ENCODE measurements around the gene CCHCR1. TPM values are rescaled to one million over a fixed set of nuclear protein-coding genes. Genes with fewer than 3 reads are reported as not detected.
"Not testable (repeated sequence)": the region's sequence is repeated elsewhere in the genome, so short reads cannot be mapped to it uniquely, and the experiment has no call there.

The CCHCR1 gene
- total RNA-seq, 1 donor from 2014 or later: 23.2 TPM

- no peaks in the 10 kb centered on the region for H3K27me3 ChIP-seq
- Mint-ChIP-seq H3K27me3 (ENCODE audit: insufficient read depth, low read depth) (peaks cover 3% of the 10 kb centered on the region), H3K36me3 (no peaks in the 10 kb centered on the region), H3K9me3 (no peaks in the 10 kb centered on the region), H3K4me3 (no peak overlapping the region), H3K4me1 (peaks cover 8% of the 10 kb centered on the region), H3K27ac (no peak overlapping the region)
- no peaks in the 10 kb centered on the region for H3K36me3 ChIP-seq
- H3F3A ChIP-seq (ENCODE audit: low read depth): no peaks in the 10 kb centered on the region
- H3K27ac ChIP-seq: no peak overlapping the region
- H3K9ac ChIP-seq: no peak overlapping the region
- H3K4me2 ChIP-seq: no peak overlapping the region
- TF ChIP-seq EZH2 (IDR thresholded peaks at IDR 0.05) (no peak), EZH2phosphoT487 (IDR thresholded peaks at IDR 0.05) (no peak), CTCF (IDR thresholded peaks at IDR 0.05) (no peak)
- no peak overlapping the region for H2AFZ ChIP-seq (replicated peaks)
- DNase-seq (ENCODE audit: low spot score): no peak
- H3K9me3 ChIP-seq (ENCODE audit: low read depth): no peaks in the 10 kb centered on the region
- H4K20me1 ChIP-seq (ENCODE audit: low read depth): no peaks in the 10 kb centered on the region
- H3K4me3 ChIP-seq: no peak overlapping the region
- peaks cover 9% of the 10 kb centered on the region for H3K4me1 ChIP-seq
- no peaks in the 10 kb centered on the region for H3K79me2 ChIP-seq (ENCODE audit: low read depth)
These were observed 30.2 kb upstream of the CCHCR1 start for GRCh38 chr6:31187780-31188194.

- no peaks in the 10 kb centered on the region for H3K36me3 Mint-ChIP-seq
- H3K9me3 ChIP-seq (ENCODE audit: low read depth): no peaks in the 10 kb centered on the region
- H3K4me3 ChIP-seq: no peak overlapping the region
- H3K36me3 ChIP-seq: no peaks in the 10 kb centered on the region
- no peaks in the 10 kb centered on the region for H3F3A ChIP-seq (ENCODE audit: low read depth)
- no peaks in the 10 kb centered on the region for H3K79me2 ChIP-seq (ENCODE audit: low read depth)
- peaks cover 3% of the 10 kb centered on the region for H3K27me3 Mint-ChIP-seq (ENCODE audit: insufficient read depth, low read depth)
- peaks cover 9% of the 10 kb centered on the region for H3K4me1 ChIP-seq
- no peaks in the 10 kb centered on the region for H3K27me3 ChIP-seq
- no peak overlapping the region for H2AFZ ChIP-seq (replicated peaks)
- H3K4me2 ChIP-seq: no peak overlapping the region
- H3K27ac Mint-ChIP-seq: no peak overlapping the region
- no peak for DNase-seq (ENCODE audit: low spot score)
- no peak overlapping the region for H3K27ac ChIP-seq
- H4K20me1 ChIP-seq (ENCODE audit: low read depth): no peaks in the 10 kb centered on the region
- no peak for TF ChIP-seq EZH2phosphoT487 (IDR thresholded peaks at IDR 0.05)
- no peak for TF ChIP-seq EZH2 (IDR thresholded peaks at IDR 0.05)
- no peak for TF ChIP-seq CTCF (IDR thresholded peaks at IDR 0.05)
- H3K4me1 Mint-ChIP-seq: peaks cover 8% of the 10 kb centered on the region
- no peaks in the 10 kb centered on the region for H3K9me3 Mint-ChIP-seq
- H3K4me3 Mint-ChIP-seq: no peak overlapping the region
- H3K9ac ChIP-seq: no peak overlapping the region
These were observed 28.6 kb upstream of the CCHCR1 start for GRCh38 chr6:31186052-31186734.

GRCh38 chr6:31185695-31186051 lies 28.1 kb upstream of the CCHCR1 start:
- not testable (repeated sequence) for H4K20me1 ChIP-seq (ENCODE audit: low read depth); H3K27ac Mint-ChIP-seq; H3K4me3 ChIP-seq; H3K4me2 ChIP-seq; H3K4me1 ChIP-seq; H3K27me3 ChIP-seq; H3K9ac ChIP-seq; H3K9me3 ChIP-seq (ENCODE audit: low read depth); H3K79me2 ChIP-seq (ENCODE audit: low read depth); H3K4me3 Mint-ChIP-seq; DNase-seq (ENCODE audit: low spot score); H3F3A ChIP-seq (ENCODE audit: low read depth); H3K9me3 Mint-ChIP-seq; H3K4me1 Mint-ChIP-seq; H3K27ac ChIP-seq; H2AFZ ChIP-seq (replicated peaks); H3K36me3 ChIP-seq; H3K27me3 Mint-ChIP-seq (ENCODE audit: insufficient read depth, low read depth); H3K36me3 Mint-ChIP-seq

GRCh38 chr6:31183859-31184258 lies 26.3 kb upstream of the CCHCR1 start:
- DNase-seq (ENCODE audit: low spot score): peak; percentile 53
- not testable (repeated sequence) for H3K4me3 Mint-ChIP-seq; H3K27me3 Mint-ChIP-seq (ENCODE audit: insufficient read depth, low read depth)

GRCh38 chr6:31183287-31183686 lies 25.7 kb upstream of the CCHCR1 start:
- not testable (repeated sequence) for H3K9me3 ChIP-seq (ENCODE audit: low read depth); H3K27me3 Mint-ChIP-seq (ENCODE audit: insufficient read depth, low read depth); H3K27ac ChIP-seq; H3K79me2 ChIP-seq (ENCODE audit: low read depth); H3K4me3 ChIP-seq; H3K27me3 ChIP-seq; H3K36me3 ChIP-seq; H4K20me1 ChIP-seq (ENCODE audit: low read depth); H3F3A ChIP-seq (ENCODE audit: low read depth); H3K4me3 Mint-ChIP-seq; DNase-seq (ENCODE audit: low spot score); H3K36me3 Mint-ChIP-seq; H3K27ac Mint-ChIP-seq; H2AFZ ChIP-seq (replicated peaks); H3K4me1 Mint-ChIP-seq; H3K4me1 ChIP-seq; H3K9me3 Mint-ChIP-seq; H3K4me2 ChIP-seq; H3K9ac ChIP-seq

More at GRCh38 chr6:31183859-31184258, 26.3 kb upstream of the CCHCR1 start:
- not testable (repeated sequence) for H3K27ac Mint-ChIP-seq; H3K9me3 Mint-ChIP-seq; H4K20me1 ChIP-seq (ENCODE audit: low read depth); H3K36me3 ChIP-seq; H3K4me1 Mint-ChIP-seq; H3K9me3 ChIP-seq (ENCODE audit: low read depth); H3K27me3 ChIP-seq; H3K36me3 Mint-ChIP-seq; H3K27ac ChIP-seq; H3K4me2 ChIP-seq; H3K9ac ChIP-seq; H3K4me1 ChIP-seq; H3K4me3 ChIP-seq; H3K79me2 ChIP-seq (ENCODE audit: low read depth); H3F3A ChIP-seq (ENCODE audit: low read depth); H2AFZ ChIP-seq (replicated peaks)

Measured in neural progenitor cell (in vitro differentiated cells).